ENCODE data around the gene PRPF19. TPM values are rescaled to one million over a fixed set of nuclear protein-coding genes. Genes with fewer than 3 reads are reported as not detected.

Gene PRPF19
- total RNA-seq, 1 donor from 2014 or later: 120 TPM

- H3K9me3 Mint-ChIP-seq: no peaks in the 10 kb centered on the region
- TF ChIP-seq, protein P1, sequence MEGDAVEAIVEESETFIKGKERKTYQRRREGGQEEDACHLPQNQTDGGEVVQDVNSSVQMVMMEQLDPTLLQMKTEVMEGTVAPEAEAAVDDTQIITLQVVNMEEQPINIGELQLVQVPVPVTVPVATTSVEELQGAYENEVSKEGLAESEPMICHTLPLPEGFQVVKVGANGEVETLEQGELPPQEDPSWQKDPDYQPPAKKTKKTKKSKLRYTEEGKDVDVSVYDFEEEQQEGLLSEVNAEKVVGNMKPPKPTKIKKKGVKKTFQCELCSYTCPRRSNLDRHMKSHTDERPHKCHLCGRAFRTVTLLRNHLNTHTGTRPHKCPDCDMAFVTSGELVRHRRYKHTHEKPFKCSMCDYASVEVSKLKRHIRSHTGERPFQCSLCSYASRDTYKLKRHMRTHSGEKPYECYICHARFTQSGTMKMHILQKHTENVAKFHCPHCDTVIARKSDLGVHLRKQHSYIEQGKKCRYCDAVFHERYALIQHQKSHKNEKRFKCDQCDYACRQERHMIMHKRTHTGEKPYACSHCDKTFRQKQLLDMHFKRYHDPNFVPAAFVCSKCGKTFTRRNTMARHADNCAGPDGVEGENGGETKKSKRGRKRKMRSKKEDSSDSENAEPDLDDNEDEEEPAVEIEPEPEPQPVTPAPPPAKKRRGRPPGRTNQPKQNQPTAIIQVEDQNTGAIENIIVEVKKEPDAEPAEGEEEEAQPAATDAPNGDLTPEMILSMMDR (conservative IDR thresholded peaks at IDR 0.05): no peak
- peaks cover 9% of the 10 kb centered on the region for H3K36me3 Mint-ChIP-seq
- no peaks in the 10 kb centered on the region for H3K27me3 Mint-ChIP-seq
- DNase-seq (ENCODE audit: extremely low spot score, unreplicated experiment): no peak
- no peak overlapping the region for H3K4me3 Mint-ChIP-seq
- H3K27ac Mint-ChIP-seq: no peak overlapping the region
- peaks cover 18% of the 10 kb centered on the region for H3K4me1 Mint-ChIP-seq (ENCODE audit: unreplicated experiment)
These were observed 31.4 kb upstream of the PRPF19 start for GRCh38 chr11:60937811-60938210.

GRCh38 chr11:60937144-60937527, 30.8 kb upstream of the PRPF19 start:
- Mint-ChIP-seq H3K27me3 (no peaks in the 10 kb centered on the region), H3K9me3 (no peaks in the 10 kb centered on the region), H3K4me3 (no peak overlapping the region), H3K4me1 (ENCODE audit: unreplicated experiment) (peaks cover 11% of the 10 kb centered on the region), H3K27ac (no peak overlapping the region), H3K36me3 (peaks cover 9% of the 10 kb centered on the region)
- no peak for DNase-seq (ENCODE audit: extremely low spot score, unreplicated experiment)
- TF ChIP-seq, protein P1 (conservative IDR thresholded peaks at IDR 0.05): no peak

- peaks cover 8% of the 10 kb centered on the region for H3K4me1 Mint-ChIP-seq (ENCODE audit: unreplicated experiment)
- DNase-seq (ENCODE audit: extremely low spot score, unreplicated experiment): no peak
- TF ChIP-seq, protein P1 (conservative IDR thresholded peaks at IDR 0.05): no peak
- no peak overlapping the region for H3K4me3 Mint-ChIP-seq
- peaks cover 9% of the 10 kb centered on the region for H3K36me3 Mint-ChIP-seq
- no peak overlapping the region for H3K27ac Mint-ChIP-seq
- H3K27me3 Mint-ChIP-seq: no peaks in the 10 kb centered on the region
- H3K9me3 Mint-ChIP-seq: no peaks in the 10 kb centered on the region
These were observed 30.2 kb upstream of the PRPF19 start for GRCh38 chr11:60936467-60937143.

- Mint-ChIP-seq H3K4me3 (no peak overlapping the region), H3K27ac (no peak overlapping the region), H3K9me3 (no peaks in the 10 kb centered on the region), H3K27me3 (no peaks in the 10 kb centered on the region), H3K36me3 (peaks cover 9% of the 10 kb centered on the region), H3K4me1 (ENCODE audit: unreplicated experiment) (peaks cover 8% of the 10 kb centered on the region)
- TF ChIP-seq, protein P1 (conservative IDR thresholded peaks at IDR 0.05): no peak
- no peak for DNase-seq (ENCODE audit: extremely low spot score, unreplicated experiment)
These were observed 29.5 kb upstream of the PRPF19 start for GRCh38 chr11:60935676-60936442.

DNA sequence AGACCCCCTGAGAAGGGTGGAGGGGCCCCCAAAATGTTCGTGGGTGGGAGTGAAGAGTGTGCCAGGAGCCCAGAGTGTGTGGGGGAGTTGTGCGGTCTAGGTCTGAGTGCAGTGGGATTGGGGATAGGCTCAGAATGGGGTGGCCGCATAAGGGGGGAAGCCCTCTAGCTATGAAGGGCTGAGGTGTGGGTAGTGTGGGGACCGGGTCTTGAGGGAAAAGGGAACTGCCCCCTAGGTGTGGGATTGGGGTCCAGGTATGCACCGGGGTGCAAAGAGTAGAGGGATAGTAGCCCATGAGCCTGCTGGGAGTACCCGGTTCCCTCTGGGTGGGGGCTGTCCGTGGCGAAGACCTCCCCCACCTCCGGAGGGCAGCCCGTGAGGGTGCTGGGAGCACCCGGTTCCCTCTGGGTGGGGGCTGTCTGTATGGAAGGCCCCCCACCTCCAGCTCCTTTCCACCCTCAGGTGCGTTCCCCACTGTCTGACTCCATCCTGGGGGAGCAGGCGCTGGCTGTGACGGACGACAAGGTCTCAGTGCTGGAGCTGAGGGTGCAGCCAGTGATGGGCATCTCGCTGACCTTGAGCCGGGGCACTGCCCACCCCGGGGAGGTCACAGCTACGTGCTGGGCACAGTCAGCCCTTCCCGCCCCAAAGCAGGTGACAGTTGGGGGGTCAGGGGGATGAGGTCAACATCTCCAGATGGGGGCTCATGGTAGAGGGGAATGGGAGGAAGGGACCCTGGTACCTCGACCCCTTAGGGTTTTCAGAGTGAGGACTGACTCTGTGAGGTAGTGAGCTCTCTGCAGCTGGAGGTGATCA, 28.6 kb upstream of the PRPF19 start:
- no peaks in the 10 kb centered on the region for H3K9me3 Mint-ChIP-seq
- no peaks in the 10 kb centered on the region for H3K27me3 Mint-ChIP-seq
- peaks cover 8% of the 10 kb centered on the region for H3K4me1 Mint-ChIP-seq (ENCODE audit: unreplicated experiment)
- TF ChIP-seq, protein P1 (conservative IDR thresholded peaks at IDR 0.05): no peak
- H3K4me3 Mint-ChIP-seq: no peak overlapping the region
- peaks cover 9% of the 10 kb centered on the region for H3K36me3 Mint-ChIP-seq
- no peak for DNase-seq (ENCODE audit: extremely low spot score, unreplicated experiment)
- H3K27ac Mint-ChIP-seq: no peak overlapping the region

Measured in type B pancreatic cell (in vitro differentiated cells).